IMR-90 (cell line): Measurements from ENCODE around the gene ZNF407. TPM values are rescaled to one million over a fixed set of nuclear protein-coding genes. Genes with fewer than 3 reads are reported as not detected.

ENCODE experiments used
- ATAC-seq: fragments of 200-7000 bp; cut with Tn5 transposase; 2 replicates; pipeline ENCODE4 v1.9.1; 2020; ENCODE audit warnings: low read depth, mild to moderate bottlenecking, moderate library complexity
- BruUV-seq: library from RNA; stranded (reverse); fragments of 400-500 nt; replicated peaks from 2 replicates; lab custom pipeline; 2021; lab: Mats Ljungman, UMichigan
- CTCF ChIA-PET: fragments of 300-600 bp; formaldehyde crosslinking; extraction: SDS; loops from one replicate; lab custom pipeline; 2021; ENCODE audit warnings: antibody characterized with exemption; lab: Yijun Ruan, JAX
- POLR2A ChIA-PET: fragments of 300-600 bp; sonication (Branson Sonifier 250); formaldehyde crosslinking; loops from one replicate; lab custom pipeline; 2022; ENCODE audit warnings: antibody characterized with exemption; ENCODE audit not compliant: unreplicated experiment; lab: Charles Lee
- DNase-seq: peaks from one replicate; pipeline ENCODE4 v3.0.0; 2013
- H2AFZ ChIP-seq: replicated peaks from 2 replicates; pipeline ENCODE3; 2013; ENCODE audit warnings: low read length, mild to moderate bottlenecking; ENCODE audit not compliant: poor library complexity
- H2AK5ac ChIP-seq: 2 replicates; pipeline ENCODE4 v1.6.1; 2013; ENCODE audit warnings: low read depth, low read length, inconsistent platforms
- H2AK9ac ChIP-seq: replicated peaks from 2 replicates; pipeline ENCODE3; 2013; ENCODE audit warnings: mild to moderate bottlenecking, low read depth, low read length, moderate library complexity; ENCODE audit not compliant: poor library complexity
- H2BK120ac ChIP-seq: 2 replicates; pipeline ENCODE4 v1.6.1; 2013; ENCODE audit warnings: low read depth, low read length, inconsistent platforms
- H2BK15ac ChIP-seq: 3 replicates; pipeline ENCODE4 v1.6.1; 2013; ENCODE audit warnings: low read depth, low read length, inconsistent platforms
- H2BK20ac ChIP-seq: 2 replicates; pipeline ENCODE4 v1.6.1; 2013; ENCODE audit warnings: low read depth, mild to moderate bottlenecking, inconsistent platforms, low read length, moderate library complexity
- H2BK5ac ChIP-seq: 2 replicates; pipeline ENCODE4 v1.6.1; 2013; ENCODE audit warnings: mild to moderate bottlenecking, low read depth, low read length, inconsistent platforms; ENCODE audit not compliant: poor library complexity, severe bottlenecking
- H3K14ac ChIP-seq: replicated peaks from 2 replicates; pipeline ENCODE4 v1.6.1; 2013; ENCODE audit warnings: low read depth, low read length, inconsistent platforms
- H3K18ac ChIP-seq: 2 replicates; pipeline ENCODE4 v1.6.1; 2013; ENCODE audit warnings: low read depth, low read length, control low read depth
- H3K23ac ChIP-seq: 2 replicates; pipeline ENCODE4 v1.6.1; 2013; ENCODE audit warnings: low read depth, low read length, inconsistent platforms
- H3K27ac ChIP-seq: 2 replicates; pipeline ENCODE4 v1.5.1; 2013; ENCODE audit warnings: mild to moderate bottlenecking, control low read depth, low read length; ENCODE audit not compliant: insufficient read depth
- H3K27me3 ChIP-seq: 2 replicates; pipeline ENCODE4 v1.6.1; 2013; ENCODE audit warnings: low read length; ENCODE audit not compliant: control insufficient read depth, insufficient read depth
- H3K36me3 ChIP-seq: 2 replicates; pipeline ENCODE4 v1.6.1; 2013; ENCODE audit warnings: low read length, mixed read lengths; ENCODE audit not compliant: control insufficient read depth, insufficient read depth
- H3K4ac ChIP-seq: 2 replicates; pipeline ENCODE4 v1.6.1; 2013; ENCODE audit warnings: low read depth, low read length, inconsistent platforms
- H3K4me1 ChIP-seq: 2 replicates; pipeline ENCODE4 v1.6.1; 2013; ENCODE audit warnings: low read length, mixed read lengths; ENCODE audit not compliant: control insufficient read depth, insufficient read depth
- H3K4me2 ChIP-seq: 2 replicates; pipeline ENCODE4 v1.6.1; 2013; ENCODE audit warnings: low read depth, mild to moderate bottlenecking, control low read depth, low read length, moderate library complexity
- H3K4me3 ChIP-seq: 2 replicates; pipeline ENCODE4 v1.5.1; 2013; ENCODE audit warnings: low read depth, mild to moderate bottlenecking, control low read depth, low read length, moderate library complexity; ENCODE audit not compliant: insufficient read depth
- H3K56ac ChIP-seq: 2 replicates; pipeline ENCODE4 v1.6.1; 2013; ENCODE audit warnings: low read length, inconsistent platforms; ENCODE audit not compliant: insufficient read depth; ENCODE audit errors: extremely low read depth
- H3K79me1 ChIP-seq, 2 experiments: 2 replicates each; pipeline ENCODE4 v1.6.1; 2013; ENCODE audit warnings: low read length in 2 of 2, inconsistent platforms in 1 of 2, low read depth in 1 of 2
- H3K9ac ChIP-seq: 2 replicates; pipeline ENCODE4 v1.6.1; 2013; ENCODE audit warnings: low read depth, low read length, control low read depth
- H3K9me1 ChIP-seq: 2 replicates; pipeline ENCODE4 v1.6.1; 2013; ENCODE audit warnings: low read length, inconsistent platforms; ENCODE audit not compliant: insufficient read depth
- H3K9me3 ChIP-seq: 2 replicates; pipeline ENCODE4 v1.6.1; 2013; ENCODE audit warnings: low read length; ENCODE audit not compliant: control insufficient read depth, insufficient read depth
- H4K20me1 ChIP-seq: 2 replicates; pipeline ENCODE4 v1.6.1; 2013; ENCODE audit warnings: low read length, inconsistent platforms; ENCODE audit not compliant: insufficient read depth
- H4K5ac ChIP-seq: 2 replicates; pipeline ENCODE4 v1.6.1; 2013; ENCODE audit warnings: mild to moderate bottlenecking, low read depth, low read length, control low read depth
- H4K8ac ChIP-seq, 2 experiments: 2 replicates each; pipeline ENCODE4 v1.6.1; 2013; ENCODE audit warnings: low read depth in 2 of 2, low read length in 2 of 2, control low read depth in 1 of 2, inconsistent platforms in 1 of 2
- H4K91ac ChIP-seq: 2 replicates; pipeline ENCODE4 v1.6.1; 2013; ENCODE audit warnings: low read depth, low read length, inconsistent platforms; ENCODE audit not compliant: insufficient read depth
- MAFK ChIP-seq: IDR thresholded peaks from 2 replicates; pipeline ENCODE4 v1.6.1; 2012; ENCODE audit warnings: low read depth, low read length, improper control_type of control experiment
- MAZ ChIP-seq: IDR thresholded peaks from 2 replicates; pipeline ENCODE4 v1.6.1; 2012; ENCODE audit warnings: low read depth, mild to moderate bottlenecking, low read length, improper control_type of control experiment, moderate library complexity, borderline replicate concordance
- SMC3 ChIP-seq: fragments of 150-350 bp; IDR thresholded peaks from 2 replicates; pipeline ENCODE4 v1.6.1; 2016; ENCODE audit warnings: low read depth, mild to moderate bottlenecking, antibody characterized with exemption, low read length, moderate library complexity
- WGBS, 2 experiments: methylation state at CpG; one replicate each; pipeline versions ENCODE4 v1.1.5 to v1.1.7; 2013; ENCODE audit warnings: missing lambda C conversion rate in 2 of 2; ENCODE audit not compliant: insufficient read length in 1 of 2; ENCODE audit errors: extremely low coverage in 2 of 2; 5-methylcytosine and 5-hydroxymethylcytosine counted together
- dilution Hi-C: fragments of 300-500 bp; cut with HindIII; formaldehyde crosslinking; loops from one replicate; pipeline ENCODE4 v1.14.3; 2018; ENCODE audit warnings: low sequenced_read_pairs; ENCODE audit not compliant: unreplicated experiment
- in situ Hi-C: fragments of 300-500 bp; cut with MboI; formaldehyde crosslinking; loops from 3 replicates; pipeline ENCODE4 v1.14.3; 2019; ENCODE audit warnings: low sequenced_read_pairs, inconsistent platforms, mixed read lengths
- intact Hi-C: fragments of 100-400 bp; cut with micrococcal nuclease; formaldehyde crosslinking; loops from 2 replicates; pipeline ENCODE4 v1.10.0; 2022
- polyA plus RNA-seq, 3 experiments: library from polyadenylated mRNA; depleted of rRNA; stranded (reverse); fragments of >200 nt; gene quantifications; 2 replicates each; pipeline ENCODE4 v1.2.3, GENCODE V29; 2012; ENCODE audit warnings: low replicate concordance in 1 of 3
- total RNA-seq: library from RNA; depleted of rRNA; stranded (reverse); fragments of >200 nt; gene quantifications from 2 replicates; pipeline ENCODE4 v1.2.3, GENCODE V29; 2012

ZNF407 gene
- total and polyA plus RNA-seq, 2 of the 4 experiments (the other 2 are of a cell fraction) = 3.1 to 20.1 TPM

DNA sequence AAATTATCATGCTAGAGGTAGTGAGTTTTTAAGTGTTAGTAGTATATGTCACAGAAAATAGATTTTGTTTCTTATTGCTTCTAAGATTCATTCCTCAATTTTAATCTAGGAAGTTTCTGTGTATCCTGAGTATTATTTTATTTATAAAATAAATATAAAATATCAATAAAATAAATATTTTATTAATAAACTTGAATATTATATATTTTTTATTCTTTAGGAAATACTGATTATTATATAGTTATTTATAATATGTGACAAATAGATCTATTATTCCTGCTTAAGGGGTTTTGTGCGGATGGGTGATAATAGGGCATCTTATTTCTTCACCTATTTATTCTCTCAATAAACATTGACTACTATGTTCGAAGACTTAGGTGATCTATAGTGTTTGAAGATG lies 191.0 kb downstream of the ZNF407 start:
- intact Hi-C loops (no loop called here), dilution Hi-C loops (no loop called here), in situ Hi-C loops (no loop called here)
- Histone ChIP-seq H3K14ac (no peak overlapping the region), H3K27me3 (no peaks in the 10 kb centered on the region), H2BK120ac (no peak overlapping the region), H2AFZ (no peak overlapping the region), H2BK5ac (no peak overlapping the region), H2BK15ac (no peak overlapping the region), H2AK5ac (no peak overlapping the region), H4K8ac (no peak overlapping the region), H3K56ac (no peak overlapping the region), H3K9me3 (no peaks in the 10 kb centered on the region), H4K20me1 (no peaks in the 10 kb centered on the region), H4K5ac (no peak overlapping the region), H3K4me1 (peaks cover 3% of the 10 kb centered on the region; the same call in 1 of the 2 replicates), H3K23ac (no peak overlapping the region), H3K9me1 (peaks cover 3% of the 10 kb centered on the region), H3K4me2 (no peak overlapping the region), H2AK9ac (no peak overlapping the region), H3K27ac (no peak overlapping the region), H3K79me1 (peaks cover 0 to 7% of the 10 kb centered on the region in 2 experiments; a peak in 1 of 4 replicates), H3K4ac (no peak overlapping the region), H3K18ac (no peak overlapping the region), H3K36me3 (peaks cover 3% of the 10 kb centered on the region), H2BK20ac (no peak overlapping the region), H3K4me3 (no peak overlapping the region), H4K91ac (no peak overlapping the region), H3K9ac (no peak overlapping the region)
- DNase-seq (no peak), ATAC-seq (no peak)
- TF ChIP-seq SMC3 = no peak
- TF ChIP-seq MAZ = no peak
- TF ChIP-seq MAFK = no peak
- no TSS peak for BruUV-seq
- ChIA-PET POLR2A (no interaction called here), CTCF (no interaction called here)
- no CpG with 5 or more reads among the region's 2 CpGs for WGBS, 2 experiments
